ENCODE results near the gene LPO. TPM values are rescaled to one million over a fixed set of nuclear protein-coding genes. Genes with fewer than 3 reads are reported as not detected.

Gene LPO
- polyA plus RNA-seq (not detected in 2 replicates), polyA minus RNA-seq (not detected in 2 replicates)

DNA sequence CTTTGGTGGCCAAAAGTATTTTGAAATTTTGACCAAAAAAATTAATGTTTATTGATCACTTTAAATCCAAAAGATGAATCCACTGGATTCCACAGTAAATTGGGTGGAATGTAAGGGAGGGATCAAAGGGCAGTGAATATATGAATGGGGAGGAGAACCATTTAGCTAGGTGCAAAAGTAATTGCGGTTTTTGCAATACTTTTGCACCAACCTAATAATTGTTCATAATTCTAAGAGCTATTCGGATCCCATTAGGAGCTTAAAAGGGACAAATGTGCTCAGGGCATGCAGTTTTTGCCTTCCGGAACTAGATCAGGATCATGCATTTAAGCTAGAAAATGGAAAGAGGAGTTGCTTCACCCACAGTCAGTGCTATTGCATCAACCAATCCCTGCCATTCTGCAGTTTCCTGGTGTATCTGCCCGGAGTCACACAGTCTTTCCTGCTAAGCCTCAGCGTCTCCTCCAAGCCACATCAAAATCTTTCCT lies at the start of gene LPO:
Gene LPO (plus strand): TSS at position 438 of the 488 bp plus-strand sequence. CDS start 4,396 bp downstream, outside the sequence.
- H3K36me3 ChIP-seq (ENCODE audit: insufficient read depth, low read length): no peaks in the 10 kb centered on the region
- H3K27ac ChIP-seq (ENCODE audit: low read length): no peak within 1 kb of the TSS
- H3K4me2 ChIP-seq (ENCODE audit: low read length): no peak within 1 kb of the TSS
- H3K9me3 ChIP-seq (ENCODE audit: low read length): no peaks in the 10 kb centered on the region
- no peaks in the 10 kb centered on the region for H3F3A ChIP-seq (ENCODE audit: insufficient read depth, low read length, poor library complexity, severe bottlenecking)
- no peak within 1 kb of the TSS for H3K4me3 ChIP-seq (ENCODE audit: low read length)
- peaks cover 3% of the 10 kb centered on the region for H3K27me3 ChIP-seq (ENCODE audit: insufficient read depth, low read depth, low read length)
- TF ChIP-seq POLR2AphosphoS5 (IDR thresholded peaks at IDR 0.05) (no peak), SMC3 (conservative IDR thresholded peaks at IDR 0.05; ENCODE audit: poor library complexity) (no peak), EP300 (conservative IDR thresholded peaks at IDR 0.05; ENCODE audit: poor library complexity, severe bottlenecking) (no peak), REST (IDR thresholded peaks at IDR 0.05; ENCODE audit: borderline replicate concordance) (no peak), TAF1 (IDR thresholded peaks at IDR 0.05; ENCODE audit: low read depth) (no peak), EZH2 (IDR thresholded peaks at IDR 0.05; ENCODE audit: borderline replicate concordance, insufficient read depth, low read length, poor library complexity, severe bottlenecking) (no peak), RAD21 (conservative IDR thresholded peaks at IDR 0.05) (no peak), MXI1 (conservative IDR thresholded peaks at IDR 0.05; ENCODE audit: poor library complexity, severe bottlenecking) (no peak)
- TF ChIP-seq, protein P1, sequence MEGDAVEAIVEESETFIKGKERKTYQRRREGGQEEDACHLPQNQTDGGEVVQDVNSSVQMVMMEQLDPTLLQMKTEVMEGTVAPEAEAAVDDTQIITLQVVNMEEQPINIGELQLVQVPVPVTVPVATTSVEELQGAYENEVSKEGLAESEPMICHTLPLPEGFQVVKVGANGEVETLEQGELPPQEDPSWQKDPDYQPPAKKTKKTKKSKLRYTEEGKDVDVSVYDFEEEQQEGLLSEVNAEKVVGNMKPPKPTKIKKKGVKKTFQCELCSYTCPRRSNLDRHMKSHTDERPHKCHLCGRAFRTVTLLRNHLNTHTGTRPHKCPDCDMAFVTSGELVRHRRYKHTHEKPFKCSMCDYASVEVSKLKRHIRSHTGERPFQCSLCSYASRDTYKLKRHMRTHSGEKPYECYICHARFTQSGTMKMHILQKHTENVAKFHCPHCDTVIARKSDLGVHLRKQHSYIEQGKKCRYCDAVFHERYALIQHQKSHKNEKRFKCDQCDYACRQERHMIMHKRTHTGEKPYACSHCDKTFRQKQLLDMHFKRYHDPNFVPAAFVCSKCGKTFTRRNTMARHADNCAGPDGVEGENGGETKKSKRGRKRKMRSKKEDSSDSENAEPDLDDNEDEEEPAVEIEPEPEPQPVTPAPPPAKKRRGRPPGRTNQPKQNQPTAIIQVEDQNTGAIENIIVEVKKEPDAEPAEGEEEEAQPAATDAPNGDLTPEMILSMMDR (IDR thresholded peaks at IDR 0.05; ENCODE audit: poor library complexity, severe bottlenecking): no peak
- no peak within 1 kb of the TSS for H2AFZ ChIP-seq (ENCODE audit: low read depth, low read length)
- no peaks in the 10 kb centered on the region for H4K20me1 ChIP-seq (ENCODE audit: insufficient read depth)
- no peaks in the 10 kb centered on the region for H3K79me2 ChIP-seq (replicated peaks; ENCODE audit: insufficient read depth, low read length)
- no peaks in the 10 kb centered on the region for H3K9me2 ChIP-seq (ENCODE audit: insufficient read depth, low read length)
- H3K9ac ChIP-seq (ENCODE audit: low read length): no peak within 1 kb of the TSS

GRCh38 chr17:58189436-58190146 lies 48.8 kb upstream of the LPO start:
- H4K20me1 ChIP-seq (ENCODE audit: insufficient read depth): no peaks in the 10 kb centered on the region
- H3K27me3 ChIP-seq (ENCODE audit: insufficient read depth, low read depth, low read length): no peaks in the 10 kb centered on the region
- H3K36me3 ChIP-seq (ENCODE audit: insufficient read depth, low read length): no peaks in the 10 kb centered on the region
- no peak overlapping the region for H2AFZ ChIP-seq (ENCODE audit: low read depth, low read length)
- no peak overlapping the region for H3K9ac ChIP-seq (ENCODE audit: low read length)
- H3K4me2 ChIP-seq (ENCODE audit: low read length): no peak overlapping the region
- no peaks in the 10 kb centered on the region for H3K9me2 ChIP-seq (ENCODE audit: insufficient read depth, low read length)
- no peaks in the 10 kb centered on the region for H3K79me2 ChIP-seq (replicated peaks; ENCODE audit: insufficient read depth, low read length)
- no peak overlapping the region for H3K4me3 ChIP-seq (ENCODE audit: low read length)
- no peaks in the 10 kb centered on the region for H3F3A ChIP-seq (ENCODE audit: insufficient read depth, low read length, poor library complexity, severe bottlenecking)
- H3K27ac ChIP-seq (ENCODE audit: low read length): no peak overlapping the region
- H3K9me3 ChIP-seq (ENCODE audit: low read length): no peaks in the 10 kb centered on the region
- TF ChIP-seq EZH2 (IDR thresholded peaks at IDR 0.05; ENCODE audit: borderline replicate concordance, insufficient read depth, low read length, poor library complexity, severe bottlenecking) (no peak), POLR2AphosphoS5 (IDR thresholded peaks at IDR 0.05) (no peak), SMC3 (conservative IDR thresholded peaks at IDR 0.05; ENCODE audit: poor library complexity) (no peak), RAD21 (conservative IDR thresholded peaks at IDR 0.05) (no peak), REST (IDR thresholded peaks at IDR 0.05; ENCODE audit: borderline replicate concordance) (no peak), MXI1 (conservative IDR thresholded peaks at IDR 0.05; ENCODE audit: poor library complexity, severe bottlenecking) (no peak), TAF1 (IDR thresholded peaks at IDR 0.05; ENCODE audit: low read depth) (no peak), EP300 (conservative IDR thresholded peaks at IDR 0.05; ENCODE audit: poor library complexity, severe bottlenecking) (no peak)
- TF ChIP-seq, protein P1 (IDR thresholded peaks at IDR 0.05; ENCODE audit: poor library complexity, severe bottlenecking): no peak
